Activated T-cell treated with anti-CD3 and anti-CD28 coated beads for 1 hour (primary cell): ENCODE results near the gene RALGAPA2.

Experiments used
- DNase-seq: peaks from one replicate; pipeline ENCODE4 v3.0.0-alpha.2; 2020; ENCODE audit warnings: low read depth

RALGAPA2 gene

GRCh38 chr20:20628314-20628713 lies 84.1 kb downstream of the RALGAPA2 start:
- DNase-seq: no peak

GRCh38 chr20:20627471-20627870 lies 85.0 kb downstream of the RALGAPA2 start:
- no peak for DNase-seq

DNA sequence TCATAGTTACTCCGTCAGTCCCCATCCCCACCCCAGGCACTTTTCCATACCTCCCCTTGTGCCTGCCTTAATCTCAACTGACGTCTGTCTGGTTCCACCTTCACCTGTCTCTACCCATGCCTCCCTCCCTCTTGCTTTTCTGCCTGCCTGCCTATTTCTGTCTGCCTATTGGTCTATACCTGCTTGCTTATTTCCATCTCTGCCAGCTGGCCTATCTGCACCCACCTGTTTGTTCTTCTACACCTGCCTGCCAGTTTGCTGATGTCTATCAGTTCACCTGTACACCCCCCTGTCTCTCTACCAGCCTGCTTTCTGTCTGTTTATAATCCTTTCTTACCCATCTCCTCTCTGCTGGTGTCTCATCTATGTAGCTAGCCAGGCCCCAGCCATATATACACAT lies 87.5 kb downstream of the RALGAPA2 start:
- DNase-seq: no peak

DNA sequence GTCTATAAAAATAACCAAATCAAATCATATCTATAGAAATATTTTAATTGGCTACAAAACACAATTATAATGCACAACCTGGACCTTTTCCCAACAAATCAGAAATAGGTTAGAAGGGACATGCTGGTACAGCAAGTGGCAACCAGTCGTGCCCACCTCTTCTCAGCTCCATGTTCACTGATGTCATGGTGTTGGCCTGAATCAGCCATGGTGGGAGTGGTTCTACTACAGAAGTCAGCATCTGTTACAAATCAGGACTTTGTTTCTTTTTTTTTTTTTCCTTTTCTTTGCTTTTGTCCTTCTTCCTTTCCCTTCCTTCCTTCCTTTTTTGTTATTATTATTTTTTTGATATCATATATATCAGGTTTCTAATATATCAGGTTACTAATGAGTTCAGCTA lies 91.2 kb downstream of the RALGAPA2 start:
- DNase-seq: no peak

- DNase-seq: no peak
Measured at GRCh38 chr20:20614391-20614790, 98.1 kb downstream of the RALGAPA2 start.

GRCh38 chr20:20612251-20612650 lies 100.2 kb downstream of the RALGAPA2 start:
- DNase-seq: no peak

- no peak for DNase-seq
Measured at GRCh38 chr20:20611167-20611566, 101.3 kb downstream of the RALGAPA2 start.

- DNase-seq: no peak
Measured at GRCh38 chr20:20609522-20609921, 102.9 kb downstream of the RALGAPA2 start.

GRCh38 chr20:20608641-20609040 lies 103.8 kb downstream of the RALGAPA2 start:
- no peak for DNase-seq

GRCh38 chr20:20608041-20608440 lies 104.4 kb downstream of the RALGAPA2 start:
- no peak for DNase-seq

DNA sequence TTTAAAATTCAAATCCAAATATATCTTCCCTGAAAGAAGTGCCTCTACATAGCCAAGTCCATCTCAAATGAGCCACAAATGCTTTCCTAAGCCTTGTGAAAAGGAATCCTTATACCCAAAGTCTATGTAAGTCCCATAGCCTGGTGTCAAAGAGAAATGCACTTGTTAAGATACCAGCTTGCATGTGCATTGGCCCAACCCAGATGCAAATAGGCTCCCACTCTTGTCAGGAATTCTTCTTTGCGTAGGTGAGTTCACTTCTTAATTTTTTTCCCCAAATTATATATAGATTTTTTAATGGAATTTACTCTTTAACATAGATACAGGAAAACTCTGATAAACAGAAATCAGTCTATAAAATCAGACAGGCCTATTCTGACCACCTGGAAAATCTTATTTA lies 105.6 kb downstream of the RALGAPA2 start:
- no peak for DNase-seq

- DNase-seq: no peak
Measured at GRCh38 chr20:20606050-20606449, 106.4 kb downstream of the RALGAPA2 start.

DNA sequence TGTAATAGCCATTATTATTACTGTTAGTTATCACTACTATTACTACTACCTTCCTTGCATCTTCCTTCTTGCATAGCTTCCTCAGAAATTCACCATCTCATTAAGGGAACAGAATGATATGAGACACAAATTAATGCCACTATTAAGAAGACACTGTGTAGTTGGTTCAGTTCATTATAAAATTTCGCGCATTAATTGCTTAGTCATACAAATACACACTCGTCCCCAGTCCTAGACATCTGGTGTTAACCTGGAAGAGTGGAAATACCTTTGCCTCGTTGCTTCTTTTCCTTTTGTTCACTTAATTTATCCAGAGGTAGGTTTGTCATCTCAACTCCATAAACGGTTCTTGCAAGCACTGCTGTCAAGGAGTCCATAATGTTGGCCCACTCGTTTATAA lies 107.5 kb downstream of the RALGAPA2 start:
- no peak for DNase-seq

DNA sequence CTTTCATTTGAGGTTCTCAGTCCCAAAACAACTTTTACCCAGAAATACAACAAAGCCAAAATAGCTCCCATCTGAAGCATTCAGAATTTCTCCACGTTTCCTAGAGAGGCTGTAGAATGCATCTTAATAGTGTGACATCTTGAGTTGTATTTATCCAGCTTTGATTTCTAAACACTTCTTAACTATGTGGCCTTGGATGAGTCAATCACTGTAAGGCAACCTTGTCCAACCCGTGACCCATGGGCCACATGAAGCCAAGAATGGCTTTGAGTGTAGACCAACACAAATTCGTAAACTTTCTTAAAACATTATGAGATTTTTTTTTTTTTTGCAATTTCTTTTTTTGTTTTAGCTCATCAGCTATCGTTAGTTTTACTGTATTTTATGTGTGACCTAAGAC lies 108.1 kb downstream of the RALGAPA2 start:
- DNase-seq: no peak

DNA sequence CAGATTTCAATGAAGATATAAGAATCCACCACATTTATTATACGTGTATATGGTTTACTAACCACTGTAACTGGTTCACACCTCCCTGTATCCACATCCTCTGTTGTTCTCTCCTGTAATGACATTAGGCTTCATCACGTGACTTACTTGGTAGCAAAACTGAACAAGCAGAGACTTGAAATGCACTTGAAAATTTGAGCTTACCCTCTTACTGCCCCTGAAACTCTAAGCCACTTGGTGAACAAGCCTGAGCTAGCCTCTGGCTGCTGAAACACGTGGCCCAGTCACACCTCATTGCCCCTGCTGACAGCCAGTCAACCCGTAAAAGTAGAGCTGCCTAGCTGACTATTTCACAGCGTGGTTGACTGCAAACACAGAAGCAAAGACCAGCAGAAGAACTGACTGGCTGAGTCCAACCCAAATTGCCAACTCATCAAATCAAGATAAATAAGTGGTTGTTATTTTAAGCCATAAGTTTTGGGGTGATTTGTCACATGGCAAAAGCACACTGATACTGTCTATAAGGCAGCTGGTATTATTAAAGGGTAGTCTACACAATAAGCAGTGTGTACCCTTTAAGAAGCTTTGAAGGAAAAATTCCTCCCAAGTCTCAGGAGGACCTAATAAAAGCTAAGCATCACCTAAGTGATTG lies 109.0 kb downstream of the RALGAPA2 start:
- no peak for DNase-seq

DNA sequence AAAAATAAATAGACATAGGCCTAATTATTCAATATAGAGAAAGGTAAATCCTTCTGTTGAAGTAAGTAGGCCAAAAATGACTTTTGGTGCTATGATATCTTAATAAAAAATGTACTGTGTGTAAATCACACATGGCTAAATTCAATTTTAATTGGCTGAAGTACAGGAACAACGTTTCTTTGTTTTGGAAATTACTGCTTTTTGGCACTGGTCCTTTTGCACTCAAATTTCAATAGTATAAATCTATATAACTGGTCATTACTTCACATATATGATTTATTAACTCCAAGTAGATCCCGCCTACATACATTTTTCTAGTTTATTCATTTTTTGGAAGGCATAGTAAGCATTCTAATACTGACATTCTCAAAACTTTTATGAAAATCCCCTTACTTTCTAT lies 114.5 kb downstream of the RALGAPA2 start:
- no peak for DNase-seq

DNA sequence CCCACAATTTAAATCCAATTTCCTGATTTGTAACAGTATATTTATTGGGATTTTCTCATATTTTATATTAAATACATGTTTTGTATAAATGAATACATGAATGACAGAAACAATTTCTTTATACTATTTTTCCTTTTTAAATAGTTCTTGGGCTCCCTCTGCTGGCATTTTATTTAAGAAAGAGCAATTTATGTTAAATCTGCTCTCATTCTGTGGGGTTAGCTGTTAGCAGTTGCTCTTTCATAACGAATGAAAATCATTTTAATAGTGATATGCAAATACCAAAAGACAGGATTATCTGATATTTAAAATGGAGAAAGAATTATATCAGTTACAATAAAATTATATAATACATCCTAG lies 118.3 kb downstream of the RALGAPA2 start:
- DNase-seq: no peak

DNA sequence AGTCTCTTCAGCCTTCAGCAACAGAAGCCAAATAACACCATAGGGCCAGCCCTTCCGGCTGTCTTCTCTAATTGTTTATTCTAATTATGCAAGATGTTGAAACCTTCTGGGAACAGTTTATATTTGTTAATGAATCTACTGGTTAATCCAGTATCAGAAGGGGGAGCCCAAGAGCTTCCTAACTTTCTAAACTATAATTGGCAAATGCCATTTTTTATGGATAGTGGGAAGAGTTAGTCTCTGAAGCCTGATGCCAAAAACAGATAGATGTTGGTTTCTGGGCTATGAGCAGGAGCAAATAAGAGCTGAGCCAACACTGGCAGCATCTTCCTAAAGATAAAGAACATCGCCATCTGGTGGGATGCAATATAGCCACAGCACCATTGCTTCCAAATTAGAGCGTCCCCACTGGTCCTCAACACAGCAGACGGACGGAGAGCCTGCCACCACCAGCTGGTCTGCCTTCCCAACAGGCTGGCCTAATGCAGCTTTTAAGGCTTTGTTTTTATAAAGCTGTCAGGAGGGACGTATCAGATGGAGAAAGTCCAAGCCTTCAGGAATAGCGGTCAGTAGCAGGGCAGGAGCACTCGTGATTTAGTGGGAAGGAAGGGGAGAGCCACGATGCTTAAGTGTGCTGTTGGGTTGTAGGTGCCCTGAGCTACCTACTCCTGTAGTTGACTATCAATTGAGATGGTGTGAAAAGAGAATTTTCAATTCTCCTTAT lies 118.8 kb downstream of the RALGAPA2 start:
- no peak for DNase-seq

- DNase-seq: no peak
Measured at GRCh38 chr20:20585146-20585545, 127.3 kb downstream of the RALGAPA2 start.

DNA sequence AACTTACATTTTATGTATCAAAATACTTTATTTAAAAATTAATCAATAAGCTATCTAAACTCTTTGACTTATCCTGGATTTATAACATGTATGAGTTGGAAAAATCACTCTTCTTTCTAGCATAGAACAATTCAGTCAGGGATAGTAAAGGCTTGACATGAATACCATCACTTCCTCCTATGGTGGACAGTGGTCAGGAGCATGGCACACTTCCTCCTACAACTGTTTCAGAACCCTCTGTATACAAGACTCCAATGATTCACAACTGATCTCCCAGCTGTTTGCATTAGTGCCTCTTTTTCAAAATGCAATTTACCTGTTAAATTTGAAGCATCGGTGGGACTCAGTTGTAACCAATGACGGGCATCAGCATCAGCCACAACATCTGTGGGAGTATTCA lies 129.7 kb downstream of the RALGAPA2 start:
- no peak for DNase-seq

- no peak for DNase-seq
Measured at GRCh38 chr20:20580139-20580538, 132.3 kb downstream of the RALGAPA2 start.

DNA sequence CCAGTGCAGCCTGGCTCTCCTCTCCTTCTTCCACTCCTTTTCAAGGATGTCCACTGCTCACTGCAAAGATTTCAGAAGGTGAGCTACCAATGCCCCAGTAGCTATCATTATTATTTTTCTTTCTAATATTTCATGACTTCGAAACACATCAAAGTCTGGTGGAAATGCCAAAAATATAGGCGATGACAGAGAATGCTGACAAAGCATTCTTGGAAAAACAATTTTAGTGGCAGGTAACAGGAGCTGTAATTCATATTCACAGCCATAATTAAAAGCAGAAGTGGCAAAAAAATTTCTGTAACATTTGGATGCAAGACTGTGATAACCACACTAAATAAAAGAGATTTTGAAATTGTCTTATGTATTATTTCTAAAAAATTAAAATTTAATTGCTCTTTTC lies 133.6 kb downstream of the RALGAPA2 start:
- no peak for DNase-seq

- DNase-seq: no peak
Measured at GRCh38 chr20:20573797-20574196, 138.6 kb downstream of the RALGAPA2 start.
